HepG2 (cell line): ENCODE results near the gene SRRM2. TPM values are rescaled to one million over a fixed set of nuclear protein-coding genes. Genes with fewer than 3 reads are reported as not detected.

Experiments
- ATF6 ChIP-seq: sonication (generic); formaldehyde crosslinking; conservative IDR thresholded peaks from 2 replicates; pipeline ENCODE4 v1.4.0; 2020; ENCODE audit warnings: missing genetic modification reagents
- CCAR2 ChIP-seq: fragments of 200-400 bp; formaldehyde crosslinking; optimal IDR thresholded peaks from 2 replicates; pipeline ENCODE3; 2018; ENCODE audit warnings: low read depth, mild to moderate bottlenecking, low read length, moderate library complexity
- DNMT3B ChIP-seq: conservative IDR thresholded peaks from 2 replicates; pipeline ENCODE4 v1.6.1; 2016; ENCODE audit warnings: missing biosample characterization, control low read depth
- FOXA3 ChIP-seq: IDR thresholded peaks from 2 replicates; pipeline ENCODE4 v1.6.1; 2016; ENCODE audit warnings: missing genetic modification reagents, missing compliant biosample characterization
- HMG20B ChIP-seq: conservative IDR thresholded peaks from 2 replicates; pipeline ENCODE4 v1.6.1; 2016; ENCODE audit warnings: missing genetic modification reagents, missing compliant biosample characterization
- IKZF4 ChIP-seq: sonication (generic); formaldehyde crosslinking; IDR thresholded peaks from 2 replicates; pipeline ENCODE4 v1.5.1; 2020; ENCODE audit warnings: borderline replicate concordance, mild to moderate bottlenecking, low read depth, missing genetic modification reagents; ENCODE audit errors: not compliant biosample characterization
- NCOA1 ChIP-seq: sonication (generic); formaldehyde crosslinking; IDR thresholded peaks from 2 replicates; pipeline ENCODE4 v1.9.0; 2021; ENCODE audit warnings: missing genetic modification reagents
- NR1H2 ChIP-seq: sonication (generic); formaldehyde crosslinking; IDR thresholded peaks from 2 replicates; pipeline ENCODE4 v1.8.1; 2022; ENCODE audit warnings: low read depth, missing genetic modification reagents, borderline replicate concordance
- SOX5 ChIP-seq: IDR thresholded peaks from 2 replicates; pipeline ENCODE4 v1.6.1; 2016; ENCODE audit warnings: borderline replicate concordance
- THYN1 ChIP-seq: sonication (generic); formaldehyde crosslinking; IDR thresholded peaks from 2 replicates; pipeline ENCODE4 v1.8.1; 2023; ENCODE audit warnings: low read depth, mild to moderate bottlenecking, moderate library complexity, missing genetic modification reagents, borderline replicate concordance
- ZBTB7A ChIP-seq: sonication (generic); formaldehyde crosslinking; IDR thresholded peaks from 2 replicates; pipeline ENCODE4 v1.8.0; 2022; ENCODE audit warnings: mild to moderate bottlenecking, missing genetic modification reagents
- ZFP1 ChIP-seq: IDR thresholded peaks from 2 replicates; pipeline ENCODE4 v1.6.1; 2016
- ZFP36 ChIP-seq: fragments of 150-350 bp; IDR thresholded peaks from 2 replicates; pipeline ENCODE4 v1.6.1; 2018; ENCODE audit warnings: borderline replicate concordance, low read length, low read depth; ENCODE audit not compliant: partially characterized antibody
- ZNF10 ChIP-seq: sonication (generic); formaldehyde crosslinking; IDR thresholded peaks from 2 replicates; pipeline ENCODE4 v1.4.0; 2020; ENCODE audit warnings: mild to moderate bottlenecking, low read depth, missing genetic modification reagents, borderline replicate concordance
- ZNF12 ChIP-seq: sonication (generic); formaldehyde crosslinking; IDR thresholded peaks from 2 replicates; pipeline ENCODE4 v1.5.0; 2020; ENCODE audit warnings: missing genetic modification reagents
- ZNF121 ChIP-seq: sonication (generic); formaldehyde crosslinking; IDR thresholded peaks from 2 replicates; pipeline ENCODE4 v1.5.0; 2020; ENCODE audit warnings: mild to moderate bottlenecking, missing genetic modification reagents
- ZNF263 ChIP-seq: sonication (generic); formaldehyde crosslinking; IDR thresholded peaks from 2 replicates; pipeline ENCODE4 v1.4.0; 2020; ENCODE audit warnings: missing genetic modification reagents
- ZNF510 ChIP-seq: sonication (generic); formaldehyde crosslinking; IDR thresholded peaks from 2 replicates; pipeline ENCODE4 v1.4.0; 2020; ENCODE audit warnings: low read depth, mild to moderate bottlenecking, missing genetic modification reagents
- ZNF614 ChIP-seq: IDR thresholded peaks from 2 replicates; pipeline ENCODE4 v1.6.1; 2018; ENCODE audit warnings: missing biosample characterization, missing genetic modification reagents, inconsistent platforms, borderline replicate concordance
- ZNF646 ChIP-seq: sonication (generic); formaldehyde crosslinking; IDR thresholded peaks from 2 replicates; pipeline ENCODE4 v1.9.0; 2021; ENCODE audit warnings: mild to moderate bottlenecking, missing genetic modification reagents
- ZNF703 ChIP-seq: sonication (generic); formaldehyde crosslinking; IDR thresholded peaks from 2 replicates; pipeline ENCODE4 v1.5.1; 2020; ENCODE audit warnings: missing genetic modification reagents, mild to moderate bottlenecking, moderate library complexity, borderline replicate concordance
- ZNF749 ChIP-seq: sonication (generic); formaldehyde crosslinking; IDR thresholded peaks from 2 replicates; pipeline ENCODE4 v1.8.0; 2022; ENCODE audit warnings: mild to moderate bottlenecking, missing genetic modification reagents, moderate library complexity, borderline replicate concordance
- polyA plus RNA-seq, 8 experiments: library from polyadenylated mRNA; depleted of rRNA in 3 of 8; stranded (reverse) in 7 of 8; unstranded in 1 of 8; fragments of >200 nt; fragmentation: Illumina TruSeq in 4 of 8; extraction: Trizol in 4 of 8; gene quantifications; 2 replicates each; pipeline versions ENCODE4 v1.2.1 to v1.2.3, GENCODE V29; 2011 to 2016; ENCODE audit warnings: low read depth in 4 of 8, missing spikeins in 1 of 8, mixed read lengths in 1 of 8; ENCODE audit not compliant: insufficient read depth in 1 of 8
- total RNA-seq, 5 experiments: library from RNA; depleted of rRNA; stranded (reverse); fragments of >200 nt; fragmentation: Illumina TruSeq; extraction: Trizol; gene quantifications; 2 replicates each; pipeline ENCODE4 v1.2.3, GENCODE V29; 2016; ENCODE audit warnings: low read depth in 1 of 5

Gene SRRM2
- total and polyA plus RNA-seq, 2 of the 13 experiments (the other 11 are each of a cell fraction or from before 2014, with no cell fraction given) = 50.4 to 112 TPM

GRCh38 chr16:2720719-2721633 lies 31.5 kb upstream of the SRRM2 start (continued):
- TF ChIP-seq ZNF646 (CRISPR knock-in tag) (no peak), ZNF10 (CRISPR knock-in tag) (no peak), ZFP1 (no peak; the same call in 1 of the 2 replicates), SOX5 (CRISPR knock-in tag) (no peak; the same call in 1 of the 2 replicates), IKZF4 (CRISPR knock-in tag) (no peak), ZNF749 (no peak), NR1H2 (no peak), ZNF510 (CRISPR knock-in tag) (no peak), ZFP36 (no peak), ZNF703 (CRISPR knock-in tag) (0 out of 2 replicates have a peak, but pooled peaks have one; percentile 65), DNMT3B (CRISPR knock-in tag) (no peak), FOXA3 (peak; percentile 46; the same call in 1 of the 2 replicates), ZNF121 (CRISPR knock-in tag) (no peak), ZNF614 (peak; percentile 33; the same call in 1 of the 2 replicates), HMG20B (CRISPR knock-in tag) (0 out of 2 replicates have a peak, but pooled peaks have one; percentile 27), CCAR2 (no peak), ZNF12 (CRISPR knock-in tag) (no peak), ATF6 (no peak), NCOA1 (CRISPR knock-in tag) (no peak), ZNF263 (CRISPR knock-in tag) (no peak; the same call in 1 of the 2 replicates), THYN1 (CRISPR knock-in tag) (no peak), ZBTB7A (CRISPR knock-in tag) (peak; percentile 43; the same call in 1 of the 2 replicates)
